HG03439 (cell line): ENCODE results near the gene TOGARAM1.
"Not testable (repeated sequence)": the region's sequence is repeated elsewhere in the genome, so short reads cannot be mapped to it uniquely, and the experiment has no call there.

Experiments
- ATAC-seq: cut with Tn5 transposase; IDR thresholded peaks from one replicate; pipeline ENCODE4 v1.9.1; 2021; ENCODE audit warnings: mild to moderate bottlenecking, moderate library complexity; ENCODE audit not compliant: unreplicated experiment

The TOGARAM1 gene

GRCh38 chr14:45039390-45039789, 77.4 kb downstream of the TOGARAM1 start:
- no peak for ATAC-seq

GRCh38 chr14:45041641-45042040, 79.7 kb downstream of the TOGARAM1 start:
- ATAC-seq: no peak

GRCh38 chr14:45044638-45045037, 82.6 kb downstream of the TOGARAM1 start:
- no peak for ATAC-seq

GRCh38 chr14:45048385-45048784, 86.4 kb downstream of the TOGARAM1 start:
- no peak for ATAC-seq

GRCh38 chr14:45051180-45051579, 89.2 kb downstream of the TOGARAM1 start:
- no peak for ATAC-seq

GRCh38 chr14:45051896-45052295, 89.9 kb downstream of the TOGARAM1 start:
- ATAC-seq: no peak

- no peak for ATAC-seq
These were observed 95.4 kb downstream of the TOGARAM1 start for GRCh38 chr14:45057349-45057748.

- ATAC-seq: no peak
These were observed 95.9 kb downstream of the TOGARAM1 start for GRCh38 chr14:45057881-45058364.

GRCh38 chr14:45060551-45060950, 98.6 kb downstream of the TOGARAM1 start:
- ATAC-seq: no peak

- no peak for ATAC-seq
These were observed 103.5 kb downstream of the TOGARAM1 start for GRCh38 chr14:45065540-45065939.

GRCh38 chr14:45065956-45066355, 104.0 kb downstream of the TOGARAM1 start:
- ATAC-seq: no peak

- ATAC-seq: no peak
These were observed 104.7 kb downstream of the TOGARAM1 start for GRCh38 chr14:45066667-45067066.

- ATAC-seq: no peak
These were observed 106.4 kb downstream of the TOGARAM1 start for GRCh38 chr14:45068396-45068795.

GRCh38 chr14:45070215-45070614, 108.2 kb downstream of the TOGARAM1 start:
- ATAC-seq: no peak

- ATAC-seq: no peak
These were observed 110.1 kb downstream of the TOGARAM1 start for GRCh38 chr14:45072126-45072525.

- ATAC-seq: no peak
These were observed 111.4 kb downstream of the TOGARAM1 start for GRCh38 chr14:45073231-45073879.

- no peak for ATAC-seq
These were observed 116.3 kb downstream of the TOGARAM1 start for GRCh38 chr14:45078323-45078722.

GRCh38 chr14:45080416-45080968, 118.5 kb downstream of the TOGARAM1 start:
- not testable (repeated sequence) for ATAC-seq

- ATAC-seq: not testable (repeated sequence)
These were observed 119.1 kb downstream of the TOGARAM1 start for GRCh38 chr14:45081096-45081495.

GRCh38 chr14:45082420-45082819, 120.4 kb downstream of the TOGARAM1 start:
- ATAC-seq: no peak

GRCh38 chr14:45083617-45083975, 121.6 kb downstream of the TOGARAM1 start:
- peak; percentile 9 for ATAC-seq

GRCh38 chr14:45083976-45084722, 122.2 kb downstream of the TOGARAM1 start, which contains the start of gene PRPF39:
Gene PRPF39 (plus strand): TSS chr14:45084116. CDS start chr14:45095240, 11,124 bp downstream.
- ATAC-seq: peak; percentile 95
